ENCODE data around the gene AQP2.

DNA sequence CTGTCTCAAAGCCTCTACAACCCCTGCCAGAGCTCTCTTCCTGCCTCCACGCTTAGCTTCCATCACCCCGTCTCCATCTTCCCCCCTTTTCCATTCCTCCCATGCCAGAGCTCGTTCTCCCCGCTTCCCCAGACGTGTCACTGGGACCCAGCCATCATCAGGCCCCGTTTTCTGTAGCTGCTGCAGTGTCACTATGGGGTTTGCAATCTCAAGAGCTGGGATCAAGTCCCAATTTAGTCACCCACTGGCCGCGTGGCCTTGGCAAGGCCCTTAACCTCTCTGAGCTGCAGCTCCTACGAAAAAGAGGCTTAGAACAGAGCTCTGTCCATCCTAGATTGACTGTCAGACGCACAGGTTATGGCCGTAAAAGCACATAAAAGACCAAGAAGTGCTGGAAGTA is 45.9 kb upstream of the AQP2 start:
- TF ChIP-seq, protein P1, sequence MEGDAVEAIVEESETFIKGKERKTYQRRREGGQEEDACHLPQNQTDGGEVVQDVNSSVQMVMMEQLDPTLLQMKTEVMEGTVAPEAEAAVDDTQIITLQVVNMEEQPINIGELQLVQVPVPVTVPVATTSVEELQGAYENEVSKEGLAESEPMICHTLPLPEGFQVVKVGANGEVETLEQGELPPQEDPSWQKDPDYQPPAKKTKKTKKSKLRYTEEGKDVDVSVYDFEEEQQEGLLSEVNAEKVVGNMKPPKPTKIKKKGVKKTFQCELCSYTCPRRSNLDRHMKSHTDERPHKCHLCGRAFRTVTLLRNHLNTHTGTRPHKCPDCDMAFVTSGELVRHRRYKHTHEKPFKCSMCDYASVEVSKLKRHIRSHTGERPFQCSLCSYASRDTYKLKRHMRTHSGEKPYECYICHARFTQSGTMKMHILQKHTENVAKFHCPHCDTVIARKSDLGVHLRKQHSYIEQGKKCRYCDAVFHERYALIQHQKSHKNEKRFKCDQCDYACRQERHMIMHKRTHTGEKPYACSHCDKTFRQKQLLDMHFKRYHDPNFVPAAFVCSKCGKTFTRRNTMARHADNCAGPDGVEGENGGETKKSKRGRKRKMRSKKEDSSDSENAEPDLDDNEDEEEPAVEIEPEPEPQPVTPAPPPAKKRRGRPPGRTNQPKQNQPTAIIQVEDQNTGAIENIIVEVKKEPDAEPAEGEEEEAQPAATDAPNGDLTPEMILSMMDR (conservative IDR thresholded peaks at IDR 0.05; ENCODE audit: low read depth, low read length), result no peak
- TF ChIP-seq POLR2A (IDR thresholded peaks at IDR 0.05; ENCODE audit: low read depth, low read length) (no peak), MXI1 (IDR thresholded peaks at IDR 0.05; ENCODE audit: borderline replicate concordance, low read depth, low read length) (no peak), CEBPB (IDR thresholded peaks at IDR 0.05; ENCODE audit: low read depth, low read length) (no peak), RAD21 (IDR thresholded peaks at IDR 0.05; ENCODE audit: low read length) (no peak), ELK1 (IDR thresholded peaks at IDR 0.05; ENCODE audit: borderline replicate concordance, low read depth, low read length) (no peak), SMC3 (IDR thresholded peaks at IDR 0.05; ENCODE audit: low read depth, low read length) (no peak)
- TF ChIP-seq, protein P2, sequence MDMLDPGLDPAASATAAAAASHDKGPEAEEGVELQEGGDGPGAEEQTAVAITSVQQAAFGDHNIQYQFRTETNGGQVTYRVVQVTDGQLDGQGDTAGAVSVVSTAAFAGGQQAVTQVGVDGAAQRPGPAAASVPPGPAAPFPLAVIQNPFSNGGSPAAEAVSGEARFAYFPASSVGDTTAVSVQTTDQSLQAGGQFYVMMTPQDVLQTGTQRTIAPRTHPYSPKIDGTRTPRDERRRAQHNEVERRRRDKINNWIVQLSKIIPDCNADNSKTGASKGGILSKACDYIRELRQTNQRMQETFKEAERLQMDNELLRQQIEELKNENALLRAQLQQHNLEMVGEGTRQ (IDR thresholded peaks at IDR 0.05; ENCODE audit: low read depth, low read length), result no peak

Measured in IMR-90 (cell line).